Measurements from ENCODE around the gene CUEDC1.

The CUEDC1 gene

DNA sequence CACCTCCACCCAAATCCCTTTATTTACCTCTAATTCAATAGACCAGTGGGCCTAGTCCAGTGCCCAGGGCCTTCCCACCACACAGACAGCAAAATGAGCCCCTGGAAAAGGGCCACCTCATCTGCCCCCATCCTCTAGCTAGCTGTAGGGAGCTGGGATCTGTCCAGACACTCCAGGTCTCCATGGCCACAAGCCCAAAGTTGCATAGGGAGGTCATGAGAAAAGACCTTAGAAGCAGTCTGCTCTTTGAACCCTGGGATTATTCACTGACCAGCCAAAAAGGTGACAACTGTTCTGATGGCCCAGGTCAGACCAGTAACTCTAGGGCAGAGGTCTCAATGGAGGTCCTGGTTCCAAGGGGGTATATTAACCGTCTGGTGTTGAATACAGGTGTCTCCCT lies 2.0 kb downstream of the CUEDC1 start:
- no peak overlapping the region for H3K4me3 ChIP-seq (ENCODE audit: control insufficient read depth, low read depth, low read length)
- TF ChIP-seq, protein P1, sequence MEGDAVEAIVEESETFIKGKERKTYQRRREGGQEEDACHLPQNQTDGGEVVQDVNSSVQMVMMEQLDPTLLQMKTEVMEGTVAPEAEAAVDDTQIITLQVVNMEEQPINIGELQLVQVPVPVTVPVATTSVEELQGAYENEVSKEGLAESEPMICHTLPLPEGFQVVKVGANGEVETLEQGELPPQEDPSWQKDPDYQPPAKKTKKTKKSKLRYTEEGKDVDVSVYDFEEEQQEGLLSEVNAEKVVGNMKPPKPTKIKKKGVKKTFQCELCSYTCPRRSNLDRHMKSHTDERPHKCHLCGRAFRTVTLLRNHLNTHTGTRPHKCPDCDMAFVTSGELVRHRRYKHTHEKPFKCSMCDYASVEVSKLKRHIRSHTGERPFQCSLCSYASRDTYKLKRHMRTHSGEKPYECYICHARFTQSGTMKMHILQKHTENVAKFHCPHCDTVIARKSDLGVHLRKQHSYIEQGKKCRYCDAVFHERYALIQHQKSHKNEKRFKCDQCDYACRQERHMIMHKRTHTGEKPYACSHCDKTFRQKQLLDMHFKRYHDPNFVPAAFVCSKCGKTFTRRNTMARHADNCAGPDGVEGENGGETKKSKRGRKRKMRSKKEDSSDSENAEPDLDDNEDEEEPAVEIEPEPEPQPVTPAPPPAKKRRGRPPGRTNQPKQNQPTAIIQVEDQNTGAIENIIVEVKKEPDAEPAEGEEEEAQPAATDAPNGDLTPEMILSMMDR (IDR thresholded peaks at IDR 0.05; ENCODE audit: control insufficient read depth, insufficient read depth, low read depth, low read length, missing control alignments) = no peak
- DNase-seq (ENCODE audit: low read depth) = no peak

DNA sequence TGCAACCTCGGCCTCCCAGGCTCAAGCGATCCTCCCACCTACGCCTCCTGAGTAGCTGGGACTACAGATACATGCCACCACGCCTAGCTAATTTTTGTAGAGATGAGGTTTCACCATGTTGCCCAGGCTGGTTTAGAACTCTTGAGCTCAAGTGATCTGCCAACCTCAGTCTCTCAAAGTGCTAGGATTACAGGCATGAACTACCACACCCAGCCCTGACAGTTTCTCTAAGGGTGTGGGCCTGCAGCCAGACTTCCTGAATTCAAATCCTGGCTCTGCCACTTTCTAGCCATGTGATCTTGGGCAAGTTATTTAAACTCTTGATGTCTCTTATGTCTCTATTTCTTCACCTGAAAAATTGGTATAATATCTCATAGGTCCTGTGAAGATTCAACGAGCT lies 5.6 kb downstream of the CUEDC1 start:
- no peak overlapping the region for H3K4me3 ChIP-seq (ENCODE audit: control insufficient read depth, low read depth, low read length)
- TF ChIP-seq, protein P1 (IDR thresholded peaks at IDR 0.05; ENCODE audit: control insufficient read depth, insufficient read depth, low read depth, low read length, missing control alignments) = no peak
- DNase-seq (ENCODE audit: low read depth) = no peak

DNA sequence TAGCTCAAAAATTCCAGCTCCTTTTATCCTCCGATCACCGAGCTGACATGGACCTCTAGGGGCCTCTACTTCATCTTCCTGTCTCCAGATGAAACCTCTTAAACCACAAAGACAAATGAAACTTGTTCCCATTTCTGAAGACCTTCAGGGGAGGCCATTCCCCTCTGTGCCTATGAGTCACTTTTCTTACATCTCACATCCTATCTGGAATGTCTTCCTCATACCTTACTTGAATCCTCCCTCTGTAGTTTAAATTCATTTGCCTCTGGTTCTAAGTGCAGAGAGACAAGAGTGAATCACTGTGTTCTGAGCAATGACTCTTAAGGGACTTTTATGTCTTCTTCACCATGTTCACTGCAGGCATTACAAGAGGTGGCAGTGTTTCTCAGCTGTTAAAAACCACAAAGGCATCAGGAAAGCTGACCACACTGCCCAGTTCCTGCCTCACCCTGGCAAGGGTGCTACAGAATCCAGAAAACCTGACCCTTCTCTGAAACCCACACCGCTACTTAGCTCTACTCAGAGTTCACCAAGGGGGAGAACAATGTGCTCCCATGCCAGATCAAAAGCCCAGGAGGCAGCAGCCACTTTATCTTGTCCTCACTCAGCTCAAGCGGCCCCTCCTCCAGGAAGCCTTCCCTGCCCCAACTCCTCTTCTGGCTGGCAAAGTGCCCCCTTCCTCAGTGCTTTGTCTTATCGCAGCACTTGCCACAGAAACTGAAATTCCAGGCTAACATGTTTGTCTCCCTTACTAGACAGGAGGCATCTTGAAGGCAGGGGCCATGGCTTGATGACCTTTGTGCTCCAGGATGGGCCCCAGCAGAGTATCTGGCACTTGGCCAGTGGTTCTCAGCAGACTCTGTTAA lies 6.4 kb downstream of the CUEDC1 start:
- H3K4me3 ChIP-seq (ENCODE audit: control insufficient read depth, low read depth, low read length) = no peak overlapping the region
- TF ChIP-seq, protein P1 (IDR thresholded peaks at IDR 0.05; ENCODE audit: control insufficient read depth, insufficient read depth, low read depth, low read length, missing control alignments) = no peak
- peak; percentile 98 for DNase-seq (ENCODE audit: low read depth)

DNA sequence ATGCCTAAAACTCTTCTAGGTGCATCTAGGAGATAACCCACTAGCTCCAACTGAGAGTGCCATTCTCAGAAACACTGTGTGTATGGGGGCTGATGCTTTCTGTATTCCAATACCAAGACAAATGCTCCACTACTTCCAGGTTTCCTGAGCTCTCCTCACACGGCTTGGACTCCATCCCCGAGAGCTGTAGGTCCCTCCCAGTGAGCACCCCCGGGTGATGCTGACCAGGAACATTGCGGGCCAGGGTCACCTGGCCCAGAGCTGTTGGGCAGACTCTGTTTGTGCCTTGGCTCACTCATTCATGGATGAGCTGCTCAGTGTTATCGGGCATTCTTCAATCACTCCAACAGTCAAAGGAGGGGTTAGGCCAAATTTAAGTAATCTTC lies 7.0 kb downstream of the CUEDC1 start:
- TF ChIP-seq, protein P1 (IDR thresholded peaks at IDR 0.05; ENCODE audit: control insufficient read depth, insufficient read depth, low read depth, low read length, missing control alignments) = no peak
- DNase-seq (ENCODE audit: low read depth) = no peak
- H3K4me3 ChIP-seq (ENCODE audit: control insufficient read depth, low read depth, low read length) = peak overlapping the region; percentile 14; the same call in 1 of the 2 replicates

DNA sequence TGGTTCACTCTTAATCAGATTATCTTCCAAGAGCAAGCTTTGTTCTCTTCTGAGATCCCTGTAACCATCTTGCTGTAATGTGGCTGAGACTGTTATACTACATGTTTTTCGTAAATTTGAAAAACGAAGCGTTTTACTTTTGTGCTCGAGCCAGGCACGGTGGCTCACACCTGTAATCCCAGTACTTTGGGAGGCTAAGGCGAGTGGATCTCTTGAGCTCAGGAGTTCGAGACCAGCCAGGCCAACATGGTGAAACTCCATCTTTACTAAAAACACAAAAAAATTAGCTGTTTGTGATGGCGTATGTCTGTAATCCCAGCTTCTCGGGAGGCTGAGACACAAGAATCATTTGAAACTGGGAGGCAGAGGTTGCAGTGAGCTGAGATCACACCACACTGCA lies 7.8 kb downstream of the CUEDC1 start:
- TF ChIP-seq, protein P1 (IDR thresholded peaks at IDR 0.05; ENCODE audit: control insufficient read depth, insufficient read depth, low read depth, low read length, missing control alignments) = no peak
- H3K4me3 ChIP-seq (ENCODE audit: control insufficient read depth, low read depth, low read length) = peak overlapping the region; percentile 37; the same call in 1 of the 2 replicates
- no peak for DNase-seq (ENCODE audit: low read depth)

DNA sequence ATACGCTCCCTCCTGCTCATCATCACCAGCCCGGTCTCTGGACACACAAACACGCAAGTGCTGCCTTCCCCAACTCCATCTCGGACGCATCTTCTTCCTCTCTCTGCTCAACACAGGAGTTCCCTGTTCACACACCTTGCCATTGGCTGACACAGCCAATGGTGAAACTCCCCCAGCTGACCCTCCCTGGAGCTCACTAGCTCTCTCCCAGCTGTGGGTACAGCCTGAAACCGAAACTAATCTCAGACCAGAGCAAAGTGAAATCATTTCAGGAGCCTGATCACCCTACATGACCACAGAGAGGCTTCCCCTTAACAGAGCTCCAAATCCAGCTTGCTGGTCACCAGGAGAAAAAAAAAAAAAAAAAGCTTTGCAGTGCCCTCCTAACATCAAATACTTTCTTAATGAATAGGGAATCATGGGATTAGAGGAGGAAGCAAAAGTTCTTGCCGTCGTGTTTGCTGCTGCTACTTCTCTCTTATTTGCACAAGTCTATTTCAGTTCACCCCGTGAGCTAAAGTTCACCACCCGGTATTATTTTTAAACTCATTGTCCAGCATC lies 8.3 kb downstream of the CUEDC1 start:
- TF ChIP-seq, protein P1 (IDR thresholded peaks at IDR 0.05; ENCODE audit: control insufficient read depth, insufficient read depth, low read depth, low read length, missing control alignments) = no peak
- DNase-seq (ENCODE audit: low read depth) = no peak
- peak overlapping the region; percentile 37 for H3K4me3 ChIP-seq (ENCODE audit: control insufficient read depth, low read depth, low read length)

All from AG09309 (cell line).